Activated T-cell treated with anti-CD3 and anti-CD28 coated beads, Interleukin-2, amount 50 U/mL, for 24 hours (primary cell): Measurements from ENCODE around the gene TSC1.

Source experiments
- DNase-seq: peaks from one replicate; pipeline ENCODE4 v3.0.0-alpha.2; 2020
- H3K27ac Mint-ChIP-seq: 2 replicates; pipeline ENCODE4 v1.8.0; 2020; ENCODE audit warnings: mild to moderate bottlenecking, mixed read lengths
- H3K27me3 Mint-ChIP-seq: 2 replicates; pipeline ENCODE4 v1.8.0; 2020; ENCODE audit warnings: mixed read lengths
- H3K36me3 Mint-ChIP-seq: 2 replicates; pipeline ENCODE4 v1.8.0; 2020; ENCODE audit warnings: low read depth, mixed read lengths
- H3K4me1 Mint-ChIP-seq: 2 replicates; pipeline ENCODE4 v1.8.0; 2020; ENCODE audit warnings: low read depth, mixed read lengths
- H3K4me3 Mint-ChIP-seq: 2 replicates; pipeline ENCODE4 v1.8.0; 2020; ENCODE audit warnings: mild to moderate bottlenecking, moderate library complexity, mixed read lengths
- H3K9me3 Mint-ChIP-seq: 2 replicates; pipeline ENCODE4 v1.8.0; 2020; ENCODE audit warnings: mixed read lengths

The TSC1 gene

GRCh38 chr9:132935026-132935425 lies 9.4 kb downstream of the TSC1 start:
- Mint-ChIP-seq H3K9me3 (no peaks in the 10 kb centered on the region), H3K4me1 (no peaks in the 10 kb centered on the region), H3K27ac (no peak overlapping the region), H3K4me3 (no peak overlapping the region), H3K27me3 (no peaks in the 10 kb centered on the region), H3K36me3 (peaks cover 46% of the 10 kb centered on the region)
- no peak for DNase-seq

- no peak overlapping the region for H3K27ac Mint-ChIP-seq
- H3K9me3 Mint-ChIP-seq: no peaks in the 10 kb centered on the region
- peaks cover 76% of the 10 kb centered on the region for H3K36me3 Mint-ChIP-seq
- no peaks in the 10 kb centered on the region for H3K27me3 Mint-ChIP-seq
- no peak for DNase-seq
- no peak overlapping the region for H3K4me3 Mint-ChIP-seq
- H3K4me1 Mint-ChIP-seq: no peaks in the 10 kb centered on the region
Measured at GRCh38 chr9:132931178-132931735, 13.2 kb downstream of the TSC1 start.

- Mint-ChIP-seq H3K36me3 (peaks cover 79% of the 10 kb centered on the region), H3K27me3 (no peaks in the 10 kb centered on the region), H3K27ac (no peak overlapping the region), H3K9me3 (no peaks in the 10 kb centered on the region), H3K4me1 (no peaks in the 10 kb centered on the region), H3K4me3 (no peak overlapping the region)
- DNase-seq: no peak
Measured at GRCh38 chr9:132927704-132928103, 16.7 kb downstream of the TSC1 start.

GRCh38 chr9:132923346-132923902 lies 21.0 kb downstream of the TSC1 start:
- H3K4me1 Mint-ChIP-seq: no peaks in the 10 kb centered on the region
- H3K9me3 Mint-ChIP-seq: no peaks in the 10 kb centered on the region
- peaks cover 85% of the 10 kb centered on the region for H3K36me3 Mint-ChIP-seq
- no peak for DNase-seq
- no peak overlapping the region for H3K27ac Mint-ChIP-seq
- H3K4me3 Mint-ChIP-seq: no peak overlapping the region
- no peaks in the 10 kb centered on the region for H3K27me3 Mint-ChIP-seq

- no peak overlapping the region for H3K27ac Mint-ChIP-seq
- no peak overlapping the region for H3K4me3 Mint-ChIP-seq
- H3K36me3 Mint-ChIP-seq: peaks cover 86% of the 10 kb centered on the region
- DNase-seq: no peak
- H3K9me3 Mint-ChIP-seq: no peaks in the 10 kb centered on the region
- H3K4me1 Mint-ChIP-seq: no peaks in the 10 kb centered on the region
- H3K27me3 Mint-ChIP-seq: no peaks in the 10 kb centered on the region
Measured at GRCh38 chr9:132919614-132920268, 24.7 kb downstream of the TSC1 start.

GRCh38 chr9:132914924-132915323 lies 29.5 kb downstream of the TSC1 start:
- Mint-ChIP-seq H3K4me3 (no peak overlapping the region), H3K27ac (no peak overlapping the region), H3K9me3 (no peaks in the 10 kb centered on the region), H3K27me3 (no peaks in the 10 kb centered on the region), H3K36me3 (peaks cover 78% of the 10 kb centered on the region), H3K4me1 (no peaks in the 10 kb centered on the region)
- no peak for DNase-seq

- Mint-ChIP-seq H3K27ac (no peak overlapping the region), H3K4me3 (no peak overlapping the region), H3K36me3 (peaks cover 65% of the 10 kb centered on the region), H3K4me1 (peaks cover 14% of the 10 kb centered on the region), H3K27me3 (no peaks in the 10 kb centered on the region), H3K9me3 (no peaks in the 10 kb centered on the region)
- no peak for DNase-seq
Measured at GRCh38 chr9:132912131-132912530, 32.3 kb downstream of the TSC1 start.

GRCh38 chr9:132910376-132910775 lies 34.0 kb downstream of the TSC1 start:
- Mint-ChIP-seq H3K9me3 (no peaks in the 10 kb centered on the region), H3K4me1 (peaks cover 14% of the 10 kb centered on the region), H3K4me3 (no peak overlapping the region), H3K27ac (no peak overlapping the region), H3K27me3 (no peaks in the 10 kb centered on the region), H3K36me3 (peaks cover 64% of the 10 kb centered on the region)
- DNase-seq: no peak

- no peak for DNase-seq
- no peak overlapping the region for H3K4me3 Mint-ChIP-seq
- no peaks in the 10 kb centered on the region for H3K9me3 Mint-ChIP-seq
- H3K27me3 Mint-ChIP-seq: no peaks in the 10 kb centered on the region
- peaks cover 68% of the 10 kb centered on the region for H3K36me3 Mint-ChIP-seq
- H3K27ac Mint-ChIP-seq: no peak overlapping the region
- H3K4me1 Mint-ChIP-seq: peaks cover 14% of the 10 kb centered on the region
Measured at GRCh38 chr9:132909311-132909710, 35.1 kb downstream of the TSC1 start.

- Mint-ChIP-seq H3K27ac (no peak overlapping the region), H3K9me3 (no peaks in the 10 kb centered on the region), H3K4me1 (peaks cover 14% of the 10 kb centered on the region), H3K4me3 (no peak overlapping the region), H3K27me3 (no peaks in the 10 kb centered on the region), H3K36me3 (peaks cover 69% of the 10 kb centered on the region)
- DNase-seq: no peak
Measured at GRCh38 chr9:132908635-132909034, 35.8 kb downstream of the TSC1 start.

- DNase-seq: no peak
- no peaks in the 10 kb centered on the region for H3K27me3 Mint-ChIP-seq
- H3K36me3 Mint-ChIP-seq: peaks cover 74% of the 10 kb centered on the region
- no peak overlapping the region for H3K4me3 Mint-ChIP-seq
- H3K27ac Mint-ChIP-seq: no peak overlapping the region
- peaks cover 26% of the 10 kb centered on the region for H3K4me1 Mint-ChIP-seq
- H3K9me3 Mint-ChIP-seq: no peaks in the 10 kb centered on the region
Measured at GRCh38 chr9:132905726-132906125, 38.7 kb downstream of the TSC1 start.

- Mint-ChIP-seq H3K27ac (no peak overlapping the region), H3K36me3 (peaks cover 75% of the 10 kb centered on the region), H3K4me3 (no peak overlapping the region)
Measured at GRCh38 chr9:132903574-132904492, 40.6 kb downstream of the TSC1 start.

GRCh38 chr9:132901858-132902831 lies 42.3 kb downstream of the TSC1 start:
- no peak overlapping the region for H3K4me3 Mint-ChIP-seq
- H3K36me3 Mint-ChIP-seq: peaks cover 85% of the 10 kb centered on the region
- H3K4me1 Mint-ChIP-seq: peaks cover 12% of the 10 kb centered on the region
- no peaks in the 10 kb centered on the region for H3K9me3 Mint-ChIP-seq
- peak; percentile 80 for DNase-seq
- no peak overlapping the region for H3K27ac Mint-ChIP-seq
- H3K27me3 Mint-ChIP-seq: no peaks in the 10 kb centered on the region

More at GRCh38 chr9:132903574-132904492, 40.6 kb downstream of the TSC1 start:
- Mint-ChIP-seq H3K4me1 (peaks cover 19% of the 10 kb centered on the region), H3K9me3 (no peaks in the 10 kb centered on the region), H3K27me3 (no peaks in the 10 kb centered on the region)
- no peak for DNase-seq

- Mint-ChIP-seq H3K4me3 (no peak overlapping the region), H3K27ac (no peak overlapping the region), H3K9me3 (no peaks in the 10 kb centered on the region), H3K36me3 (peaks cover 90% of the 10 kb centered on the region), H3K27me3 (no peaks in the 10 kb centered on the region), H3K4me1 (peaks cover 12% of the 10 kb centered on the region)
- no peak for DNase-seq
Measured at GRCh38 chr9:132898051-132898450, 46.4 kb downstream of the TSC1 start.
